GM19395 (cell line): ENCODE measurements around the gene CCR2.
"Not testable (repeated sequence)": the region's sequence is repeated elsewhere in the genome, so short reads cannot be mapped to it uniquely, and the experiment has no call there.

Experiments
- ATAC-seq: cut with Tn5 transposase; IDR thresholded peaks from one replicate; pipeline ENCODE4 v1.9.1; 2021; ENCODE audit warnings: mild to moderate bottlenecking, moderate library complexity; ENCODE audit not compliant: unreplicated experiment

CCR2 gene

GRCh38 chr3:46375814-46376213 is 21.9 kb downstream of the CCR2 start:
- no peak for ATAC-seq

GRCh38 chr3:46378426-46378942 is 24.6 kb downstream of the CCR2 start:
- no peak for ATAC-seq

- ATAC-seq: no peak
Observed at GRCh38 chr3:46380471-46381221, 26.7 kb downstream of the CCR2 start.

GRCh38 chr3:46381625-46382024 is 27.7 kb downstream of the CCR2 start:
- ATAC-seq: no peak

- ATAC-seq: no peak
Observed at GRCh38 chr3:46383211-46383950, 29.5 kb downstream of the CCR2 start.

- no peak for ATAC-seq
Observed at GRCh38 chr3:46383951-46384330, 30.0 kb downstream of the CCR2 start.

- ATAC-seq: no peak
Observed at GRCh38 chr3:46386205-46386604, 32.3 kb downstream of the CCR2 start.

- ATAC-seq: not testable (repeated sequence)
Observed at GRCh38 chr3:46388847-46389246, 34.9 kb downstream of the CCR2 start.

- no peak for ATAC-seq
Observed at GRCh38 chr3:46389306-46389705, 35.4 kb downstream of the CCR2 start.

- ATAC-seq: not testable (repeated sequence)
Observed at GRCh38 chr3:46391526-46391925, 37.6 kb downstream of the CCR2 start.

- ATAC-seq: no peak
Observed at GRCh38 chr3:46393011-46393410, 39.1 kb downstream of the CCR2 start.

- ATAC-seq: no peak
Observed at GRCh38 chr3:46393554-46394434, 39.9 kb downstream of the CCR2 start.

GRCh38 chr3:46395210-46395661 is 41.3 kb downstream of the CCR2 start:
- no peak for ATAC-seq

GRCh38 chr3:46395766-46396530 is 42.0 kb downstream of the CCR2 start:
- no peak for ATAC-seq

GRCh38 chr3:46397111-46397510 is 43.2 kb downstream of the CCR2 start:
- ATAC-seq: no peak

- ATAC-seq: no peak
Observed at GRCh38 chr3:46398186-46398955, 44.5 kb downstream of the CCR2 start.

GRCh38 chr3:46399098-46399497 is 45.2 kb downstream of the CCR2 start:
- ATAC-seq: no peak

GRCh38 chr3:46399557-46399956 is 45.6 kb downstream of the CCR2 start:
- ATAC-seq: no peak

GRCh38 chr3:46400000-46400734 is 46.3 kb downstream of the CCR2 start:
- no peak for ATAC-seq
